Epidermal melanocyte (primary cell): ENCODE data around the gene OPA1.

Source experiments
- DNase-seq: peaks from one replicate; pipeline ENCODE4 v3.0.0; 2011; ENCODE audit warnings: low spot score; ENCODE audit not compliant: insufficient read length

Gene OPA1

GRCh38 chr3:193704431-193704830 is 111.4 kb downstream of the OPA1 start:
- DNase-seq: no peak

- DNase-seq: no peak
These were observed 115.3 kb downstream of the OPA1 start for GRCh38 chr3:193708270-193708669.

GRCh38 chr3:193710286-193711165 is 117.5 kb downstream of the OPA1 start:
- peak; percentile 50 for DNase-seq

GRCh38 chr3:193711166-193711485 is 118.1 kb downstream of the OPA1 start:
- DNase-seq: no peak

- DNase-seq: peak; percentile 29
These were observed 118.5 kb downstream of the OPA1 start for GRCh38 chr3:193711523-193711963.

- no peak for DNase-seq
These were observed 119.1 kb downstream of the OPA1 start for GRCh38 chr3:193711964-193712598.

- no peak for DNase-seq
These were observed 119.9 kb downstream of the OPA1 start for GRCh38 chr3:193712938-193713337.

GRCh38 chr3:193714523-193715137 is 121.6 kb downstream of the OPA1 start:
- DNase-seq: no peak

GRCh38 chr3:193716150-193716549 is 123.1 kb downstream of the OPA1 start:
- no peak for DNase-seq

- no peak for DNase-seq
These were observed 126.7 kb downstream of the OPA1 start for GRCh38 chr3:193719735-193720134.

GRCh38 chr3:193720169-193720568 is 127.2 kb downstream of the OPA1 start:
- no peak for DNase-seq

GRCh38 chr3:193722566-193722965 is 129.6 kb downstream of the OPA1 start:
- DNase-seq: no peak

GRCh38 chr3:193727089-193727488 is 134.1 kb downstream of the OPA1 start:
- no peak for DNase-seq

- DNase-seq: no peak
These were observed 135.6 kb downstream of the OPA1 start for GRCh38 chr3:193728429-193729087.

- DNase-seq: no peak
These were observed 136.1 kb downstream of the OPA1 start for GRCh38 chr3:193729088-193729465.

- DNase-seq: no peak
These were observed 136.6 kb downstream of the OPA1 start for GRCh38 chr3:193729601-193730000.

- no peak for DNase-seq
These were observed 137.5 kb downstream of the OPA1 start for GRCh38 chr3:193730511-193730910.

- no peak for DNase-seq
These were observed 138.0 kb downstream of the OPA1 start for GRCh38 chr3:193730976-193731375.

GRCh38 chr3:193731656-193732055 is 138.6 kb downstream of the OPA1 start:
- DNase-seq: no peak

GRCh38 chr3:193732391-193732790 is 139.4 kb downstream of the OPA1 start:
- no peak for DNase-seq

GRCh38 chr3:193732827-193733226 is 139.8 kb downstream of the OPA1 start:
- DNase-seq: no peak
